Measurements from ENCODE around the gene TGFBR3L. TPM values are rescaled to one million over a fixed set of nuclear protein-coding genes. Genes with fewer than 3 reads are reported as not detected.

The TGFBR3L gene
- total and polyA plus RNA-seq, 2 donors (not counting 3 experiments of a cell fraction or from before 2014, with no cell fraction given), result 0.35 TPM; not detected in 1

DNA sequence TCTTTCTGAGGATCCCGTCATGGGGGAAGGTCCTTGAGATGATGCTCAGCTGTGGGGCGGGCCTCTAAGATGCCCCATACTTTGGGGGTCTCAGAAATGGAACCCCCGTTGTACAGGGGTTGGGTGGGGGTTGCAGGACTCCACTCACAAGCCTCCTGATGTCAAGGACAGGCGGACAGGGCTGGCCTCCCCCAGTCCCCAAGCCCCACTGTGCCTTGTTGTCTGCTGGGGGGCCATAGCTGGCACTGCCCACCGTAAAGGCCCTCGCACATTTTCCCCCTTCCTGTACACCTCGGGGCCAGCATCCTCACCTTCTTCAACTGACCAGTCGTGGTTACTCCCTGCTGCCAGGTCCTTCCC, 8.2 kb downstream of the TGFBR3L start:
- BruUV-seq (replicated peaks), result no TSS peak

More for the DNA sequence above, 8.2 kb downstream of the TGFBR3L start:
- Histone ChIP-seq H3K4me1 (ENCODE audit: control insufficient read depth, extremely low read depth, insufficient read depth, low read length) (peaks cover 20% of the 10 kb centered on the region), H3K36me3 (ENCODE audit: control insufficient read depth in 2 of 2, extremely low read depth in 1 of 2, insufficient read depth in 2 of 2, low read length in 2 of 2) (peaks cover 0 to 5% of the 10 kb centered on the region in 2 experiments), H3K9me3 (replicated peaks; ENCODE audit: control insufficient read depth, insufficient read depth, low read length) (no peaks in the 10 kb centered on the region), H4K20me1 (replicated peaks; ENCODE audit: control insufficient read depth, extremely low read depth, insufficient read depth, low read length) (no peaks in the 10 kb centered on the region), H3K79me2 (ENCODE audit: control insufficient read depth, insufficient read depth, low read length) (no peaks in the 10 kb centered on the region), H3K27ac (ENCODE audit: insufficient read depth, low read depth, low read length) (no peak overlapping the region), H3K4me3 (replicated peaks in 1 of 3; ENCODE audit: insufficient read depth in 1 of 3, low read depth in 1 of 3, low read length in 3 of 3) (no peak overlapping the region), H3K4me2 (ENCODE audit: insufficient read depth, low read length) (no peak overlapping the region), H3K9ac (replicated peaks; ENCODE audit: extremely low read depth, insufficient read depth, low read length) (no peak overlapping the region), H3K27me3 (ENCODE audit: control insufficient read depth in 2 of 2, insufficient read depth in 2 of 2, low read length in 2 of 2) (peaks cover 4 to 9% of the 10 kb centered on the region in 2 experiments), H2AFZ (ENCODE audit: low read depth, low read length) (no peak overlapping the region), H3K9me1 (replicated peaks; ENCODE audit: control insufficient read depth, extremely low read depth, insufficient read depth, low read length) (no peaks in the 10 kb centered on the region)
- DNase-seq (ENCODE audit: low read depth, low spot score) (no peak), FAIRE-seq (no peak)
- TF ChIP-seq FOS (IDR thresholded peaks at IDR 0.05; ENCODE audit: borderline replicate concordance, insufficient read depth, low read length) (no peak), EZH2 (IDR thresholded peaks at IDR 0.05; ENCODE audit: borderline replicate concordance, low read depth, low read length, severe bottlenecking) (no peak), POLR2AphosphoS5 (IDR thresholded peaks at IDR 0.05; ENCODE audit: insufficient read depth, low read depth, low read length) (no peak), JUN (IDR thresholded peaks at IDR 0.05; ENCODE audit: borderline replicate concordance, insufficient read depth, insufficient read length, low read depth) (no peak), MYC (IDR thresholded peaks at IDR 0.05; ENCODE audit: low read depth, low read length) (no peak), GATA2 (IDR thresholded peaks at IDR 0.05; ENCODE audit: insufficient read depth, insufficient read length, low read depth, low read length) (no peak), POLR2A (IDR thresholded peaks at IDR 0.05; ENCODE audit: low read depth, low read length) (no peak)
- TF ChIP-seq, protein P1, sequence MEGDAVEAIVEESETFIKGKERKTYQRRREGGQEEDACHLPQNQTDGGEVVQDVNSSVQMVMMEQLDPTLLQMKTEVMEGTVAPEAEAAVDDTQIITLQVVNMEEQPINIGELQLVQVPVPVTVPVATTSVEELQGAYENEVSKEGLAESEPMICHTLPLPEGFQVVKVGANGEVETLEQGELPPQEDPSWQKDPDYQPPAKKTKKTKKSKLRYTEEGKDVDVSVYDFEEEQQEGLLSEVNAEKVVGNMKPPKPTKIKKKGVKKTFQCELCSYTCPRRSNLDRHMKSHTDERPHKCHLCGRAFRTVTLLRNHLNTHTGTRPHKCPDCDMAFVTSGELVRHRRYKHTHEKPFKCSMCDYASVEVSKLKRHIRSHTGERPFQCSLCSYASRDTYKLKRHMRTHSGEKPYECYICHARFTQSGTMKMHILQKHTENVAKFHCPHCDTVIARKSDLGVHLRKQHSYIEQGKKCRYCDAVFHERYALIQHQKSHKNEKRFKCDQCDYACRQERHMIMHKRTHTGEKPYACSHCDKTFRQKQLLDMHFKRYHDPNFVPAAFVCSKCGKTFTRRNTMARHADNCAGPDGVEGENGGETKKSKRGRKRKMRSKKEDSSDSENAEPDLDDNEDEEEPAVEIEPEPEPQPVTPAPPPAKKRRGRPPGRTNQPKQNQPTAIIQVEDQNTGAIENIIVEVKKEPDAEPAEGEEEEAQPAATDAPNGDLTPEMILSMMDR (IDR thresholded peaks at IDR 0.05; ENCODE audit: extremely low read depth in 1 of 2, insufficient read depth in 1 of 2, low read depth in 1 of 2, low read length in 2 of 2), result no peak
- TF ChIP-seq, protein P2, sequence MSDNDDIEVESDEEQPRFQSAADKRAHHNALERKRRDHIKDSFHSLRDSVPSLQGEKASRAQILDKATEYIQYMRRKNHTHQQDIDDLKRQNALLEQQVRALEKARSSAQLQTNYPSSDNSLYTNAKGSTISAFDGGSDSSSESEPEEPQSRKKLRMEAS (IDR thresholded peaks at IDR 0.05; ENCODE audit: insufficient read depth, insufficient read length), result no peak
- ChIA-PET CTCF (interaction anchor here (5.1 kb wide), 1 partner anchor 21 kb away, joined by 34 read pairs; the partner anchor contains the start of gene TIMM44), POLR2A (no interaction called here)
- dilution Hi-C loops (cut with MboI; ENCODE audit: extremely low pct_ligation_motif_present, low sequenced_read_pairs) (no loop called here), intact Hi-C loops (cut with micrococcal nuclease) (loop anchor here (5.0 kb wide), 1 partner anchor 241 kb away; the partner anchor contains the start of gene TRAPPC5)
